HepG2 (cell line): ENCODE measurements around the gene GABRA4. TPM values are rescaled to one million over a fixed set of nuclear protein-coding genes. Genes with fewer than 3 reads are reported as not detected.

Experiments used
- ATAC-seq: fragments of 200-7000 bp; cut with Tn5 transposase; 3 replicates; pipeline ENCODE4 v1.9.1; 2020; ENCODE audit warnings: mild to moderate bottlenecking, moderate library complexity
- BruUV-seq: library from RNA; stranded (reverse); fragments of 400-500 nt; replicated peaks from 2 replicates; lab custom pipeline; 2021; lab: Mats Ljungman, UMichigan
- CTCF ChIA-PET: fragments of 300-600 bp; formaldehyde crosslinking; extraction: SDS; loops from one replicate; lab custom pipeline; 2021; ENCODE audit warnings: low total read pairs, inconsistent platforms, low intra/inter-chr PET ratio; lab: Yijun Ruan, JAX
- POLR2A ChIA-PET: fragments of 350-600 bp; sonication (Branson Sonifier 250); formaldehyde crosslinking; loops from one replicate; lab custom pipeline; 2020; ENCODE audit warnings: antibody characterized with exemption, inconsistent platforms; lab: Yijun Ruan, JAX
- DNase-seq: peaks from one replicate; pipeline ENCODE4 v3.0.0-alpha.2; 2015; ENCODE audit warnings: low spot score
- FAIRE-seq: peaks from 3 replicates; lab custom pipeline; 2011; peaks lifted over from hg19 to GRCh38; lab: Jason Lieb, UNC
- H2AFZ ChIP-seq: one replicate; pipeline ENCODE4 v1.6.1; 2011; ENCODE audit warnings: low read length, inconsistent platforms
- H3K27ac ChIP-seq: fragments of 300-600 bp; 3 replicates; pipeline ENCODE4 v1.8.0; 2011; ENCODE audit warnings: mixed run types, mild to moderate bottlenecking, mixed read lengths, low read length, inconsistent platforms; ENCODE audit not compliant: insufficient read depth; ENCODE audit errors: extremely low read length
- H3K27me3 ChIP-seq, 2 experiments: fragments of 200-600 bp in 1 of 2; 2 replicates in 1 of 2; 3 replicates in 1 of 2; pipeline versions ENCODE4 v1.6.0 to v1.8.0; 2011; ENCODE audit warnings: low read length in 2 of 2, mild to moderate bottlenecking in 2 of 2, moderate library complexity in 2 of 2, inconsistent platforms in 1 of 2; ENCODE audit not compliant: insufficient read depth in 2 of 2, control insufficient read depth in 1 of 2
- H3K36me3 ChIP-seq, 2 experiments: fragments of 200-600 bp in 1 of 2; replicated peaks in 1 of 2; 2 replicates in 1 of 2; 3 replicates in 1 of 2; pipeline versions ENCODE4 v1.5.1 to v1.8.0; 2011; ENCODE audit warnings: low read length in 2 of 2, inconsistent platforms in 1 of 2; ENCODE audit not compliant: insufficient read depth in 2 of 2, control insufficient read depth in 1 of 2
- H3K4me1 ChIP-seq: 2 replicates; pipeline ENCODE4 v1.5.1; 2012; ENCODE audit warnings: low read length, inconsistent platforms; ENCODE audit not compliant: insufficient read depth
- H3K4me2 ChIP-seq: 2 replicates; pipeline ENCODE4 v1.6.0; 2011; ENCODE audit warnings: low read depth, low read length, inconsistent platforms
- H3K4me3 ChIP-seq, 3 experiments: fragments of 200-600 bp in 1 of 3; sonication (generic), shearing (Covaris generic) in 1 of 3; replicated peaks in 1 of 3; 2 replicates each; pipeline ENCODE4 v1.5.1; 2011 to 2016; ENCODE audit warnings: low read length in 3 of 3, inconsistent platforms in 2 of 3, low read depth in 2 of 3, mild to moderate bottlenecking in 2 of 3, control low read depth in 1 of 3, mixed read lengths in 1 of 3; ENCODE audit not compliant: insufficient read depth in 1 of 3
- H3K79me2 ChIP-seq: one replicate; pipeline ENCODE4 v1.6.1; 2011; ENCODE audit warnings: low read length, inconsistent platforms; ENCODE audit not compliant: insufficient read depth
- H3K9ac ChIP-seq: 2 replicates; pipeline ENCODE4 v1.6.0; 2011; ENCODE audit warnings: mild to moderate bottlenecking, low read depth, low read length, inconsistent platforms; ENCODE audit not compliant: insufficient read depth
- H3K9me3 ChIP-seq: 2 replicates; pipeline ENCODE4 v1.5.1; 2012; ENCODE audit warnings: mild to moderate bottlenecking, low read length
- H4K20me1 ChIP-seq: 2 replicates; pipeline ENCODE4 v1.6.0; 2011; ENCODE audit warnings: inconsistent platforms, mild to moderate bottlenecking, low read length, moderate library complexity; ENCODE audit not compliant: insufficient read depth
- RFXANK ChIP-seq: IDR thresholded peaks from 2 replicates; pipeline ENCODE4 v1.6.1; 2016
- SOX13 ChIP-seq, 3 experiments: fragments of 450-650 bp in 1 of 3; sonication (generic) in 1 of 3; formaldehyde crosslinking in 1 of 3; IDR thresholded peaks in 2 of 3; conservative IDR thresholded peaks in 1 of 3; 2 replicates each; pipeline versions ENCODE4 v1.5.0 to v1.6.1; 2016 to 2020; ENCODE audit warnings: antibody characterized with exemption in 1 of 3, mild to moderate bottlenecking in 1 of 3, missing compliant biosample characterization in 1 of 3, missing genetic modification reagents in 1 of 3, moderate library complexity in 1 of 3
- ZNF788 ChIP-seq: sonication (generic); formaldehyde crosslinking; IDR thresholded peaks from 2 replicates; pipeline ENCODE4 v1.5.0; 2020; ENCODE audit warnings: mild to moderate bottlenecking, missing genetic modification reagents, borderline replicate concordance
- WGBS: methylation state at CpG from one replicate; pipeline ENCODE4 v1.1.6; 2017; ENCODE audit warnings: low lambda C conversion rate; 5-methylcytosine and 5-hydroxymethylcytosine counted together
- in situ Hi-C: cut with HindIII; loops from 2 replicates; pipeline ENCODE4 v1.10.0; 2017; ENCODE audit warnings: low pct_unique_long_range_greater_than_20kb; ENCODE audit not compliant: extremely low pct_ligation_motif_present
- intact Hi-C: fragments of 100-400 bp; cut with micrococcal nuclease; formaldehyde crosslinking; loops from one replicate; pipeline ENCODE4 v1.10.0; 2022; ENCODE audit not compliant: unreplicated experiment
- polyA plus RNA-seq, 8 experiments: library from polyadenylated mRNA; depleted of rRNA in 3 of 8; stranded (reverse) in 7 of 8; unstranded in 1 of 8; fragments of >200 nt; fragmentation: Illumina TruSeq in 4 of 8; extraction: Trizol in 4 of 8; gene quantifications; 2 replicates each; pipeline versions ENCODE4 v1.2.1 to v1.2.3, GENCODE V29; 2011 to 2016; ENCODE audit warnings: low read depth in 4 of 8, missing spikeins in 1 of 8, mixed read lengths in 1 of 8; ENCODE audit not compliant: insufficient read depth in 1 of 8
- total RNA-seq, 5 experiments: library from RNA; depleted of rRNA; stranded (reverse); fragments of >200 nt; fragmentation: Illumina TruSeq; extraction: Trizol; gene quantifications; 2 replicates each; pipeline ENCODE4 v1.2.3, GENCODE V29; 2016; ENCODE audit warnings: low read depth in 1 of 5
- TF ChIP-seq, protein P1 (sequence below): sonication (generic); formaldehyde crosslinking; IDR thresholded peaks from 2 replicates; pipeline ENCODE4 v1.4.0; 2020; ENCODE audit warnings: mild to moderate bottlenecking, missing genetic modification reagents

The GABRA4 gene
- total and polyA plus RNA-seq, 2 of the 13 experiments (the other 11 are each of a cell fraction or from before 2014, with no cell fraction given): not detected

DNA sequence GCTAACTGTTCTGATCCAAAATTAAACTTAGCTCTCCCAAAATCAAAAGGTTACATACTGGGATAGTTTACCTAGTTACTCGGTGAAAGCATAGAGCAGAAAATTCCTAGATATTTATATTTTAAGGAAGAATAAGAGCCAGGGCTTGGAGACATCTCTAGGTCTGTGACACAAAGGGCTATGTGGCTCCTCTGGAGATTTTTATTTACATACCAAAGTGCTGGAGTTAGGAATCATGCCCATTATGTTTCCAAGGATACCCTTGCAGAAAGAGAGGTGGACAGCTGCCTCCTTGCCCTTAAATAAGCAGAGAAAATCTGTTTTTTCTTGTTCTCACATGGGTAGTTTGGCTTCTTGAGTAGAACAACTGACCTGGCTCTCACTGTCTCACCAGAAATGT lies 93.3 kb downstream of the GABRA4 start:
- ChIA-PET POLR2A (no interaction called here), CTCF (no interaction called here)
- Histone ChIP-seq H3K4me3 (no peak overlapping the region), H3K79me2 (no peaks in the 10 kb centered on the region), H3K4me1 (no peaks in the 10 kb centered on the region), H2AFZ (no peak overlapping the region), H3K9me3 (no peaks in the 10 kb centered on the region), H4K20me1 (no peaks in the 10 kb centered on the region), H3K36me3 (no peaks in the 10 kb centered on the region), H3K27ac (no peak overlapping the region), H3K27me3 (no peaks in the 10 kb centered on the region), H3K9ac (no peak overlapping the region), H3K4me2 (no peak overlapping the region)
- intact Hi-C loops: no loop called here
- 0% methylated on average over 1 of the region's 1 CpG for WGBS
- in situ Hi-C loops: no loop called here
- TF ChIP-seq SOX13 (IDR thresholded peaks at IDR 0.05): no peak
- no peak for TF ChIP-seq SOX13 (CRISPR knock-in tag; conservative IDR thresholded peaks at IDR 0.05 in 1 of 2, IDR thresholded peaks at IDR 0.05 in 1 of 2)
- TF ChIP-seq RFXANK (CRISPR knock-in tag): no peak
- BruUV-seq: no TSS peak
- FAIRE-seq (no peak), DNase-seq (no peak), ATAC-seq (no peak)

GRCh38 chr4:46894826-46895225 lies 98.6 kb downstream of the GABRA4 start:
- no peak overlapping the region for H2AFZ ChIP-seq
- peaks cover under 1% of the 10 kb centered on the region; the same call in 1 of the 2 replicates for H3K4me1 ChIP-seq
- 0 out of 2 replicates have a peak, but pooled peaks cover 10% of the 10 kb centered on the region for H3K9me3 ChIP-seq
- in situ Hi-C loops: no loop called here
- H3K36me3 ChIP-seq: no peaks in the 10 kb centered on the region
- H4K20me1 ChIP-seq: no peaks in the 10 kb centered on the region
- H3K27me3 ChIP-seq: no peaks in the 10 kb centered on the region
- ATAC-seq (no peak), FAIRE-seq (no peak), DNase-seq (no peak)
- TF ChIP-seq ZNF788: no peak
- TF ChIP-seq, protein P1, sequence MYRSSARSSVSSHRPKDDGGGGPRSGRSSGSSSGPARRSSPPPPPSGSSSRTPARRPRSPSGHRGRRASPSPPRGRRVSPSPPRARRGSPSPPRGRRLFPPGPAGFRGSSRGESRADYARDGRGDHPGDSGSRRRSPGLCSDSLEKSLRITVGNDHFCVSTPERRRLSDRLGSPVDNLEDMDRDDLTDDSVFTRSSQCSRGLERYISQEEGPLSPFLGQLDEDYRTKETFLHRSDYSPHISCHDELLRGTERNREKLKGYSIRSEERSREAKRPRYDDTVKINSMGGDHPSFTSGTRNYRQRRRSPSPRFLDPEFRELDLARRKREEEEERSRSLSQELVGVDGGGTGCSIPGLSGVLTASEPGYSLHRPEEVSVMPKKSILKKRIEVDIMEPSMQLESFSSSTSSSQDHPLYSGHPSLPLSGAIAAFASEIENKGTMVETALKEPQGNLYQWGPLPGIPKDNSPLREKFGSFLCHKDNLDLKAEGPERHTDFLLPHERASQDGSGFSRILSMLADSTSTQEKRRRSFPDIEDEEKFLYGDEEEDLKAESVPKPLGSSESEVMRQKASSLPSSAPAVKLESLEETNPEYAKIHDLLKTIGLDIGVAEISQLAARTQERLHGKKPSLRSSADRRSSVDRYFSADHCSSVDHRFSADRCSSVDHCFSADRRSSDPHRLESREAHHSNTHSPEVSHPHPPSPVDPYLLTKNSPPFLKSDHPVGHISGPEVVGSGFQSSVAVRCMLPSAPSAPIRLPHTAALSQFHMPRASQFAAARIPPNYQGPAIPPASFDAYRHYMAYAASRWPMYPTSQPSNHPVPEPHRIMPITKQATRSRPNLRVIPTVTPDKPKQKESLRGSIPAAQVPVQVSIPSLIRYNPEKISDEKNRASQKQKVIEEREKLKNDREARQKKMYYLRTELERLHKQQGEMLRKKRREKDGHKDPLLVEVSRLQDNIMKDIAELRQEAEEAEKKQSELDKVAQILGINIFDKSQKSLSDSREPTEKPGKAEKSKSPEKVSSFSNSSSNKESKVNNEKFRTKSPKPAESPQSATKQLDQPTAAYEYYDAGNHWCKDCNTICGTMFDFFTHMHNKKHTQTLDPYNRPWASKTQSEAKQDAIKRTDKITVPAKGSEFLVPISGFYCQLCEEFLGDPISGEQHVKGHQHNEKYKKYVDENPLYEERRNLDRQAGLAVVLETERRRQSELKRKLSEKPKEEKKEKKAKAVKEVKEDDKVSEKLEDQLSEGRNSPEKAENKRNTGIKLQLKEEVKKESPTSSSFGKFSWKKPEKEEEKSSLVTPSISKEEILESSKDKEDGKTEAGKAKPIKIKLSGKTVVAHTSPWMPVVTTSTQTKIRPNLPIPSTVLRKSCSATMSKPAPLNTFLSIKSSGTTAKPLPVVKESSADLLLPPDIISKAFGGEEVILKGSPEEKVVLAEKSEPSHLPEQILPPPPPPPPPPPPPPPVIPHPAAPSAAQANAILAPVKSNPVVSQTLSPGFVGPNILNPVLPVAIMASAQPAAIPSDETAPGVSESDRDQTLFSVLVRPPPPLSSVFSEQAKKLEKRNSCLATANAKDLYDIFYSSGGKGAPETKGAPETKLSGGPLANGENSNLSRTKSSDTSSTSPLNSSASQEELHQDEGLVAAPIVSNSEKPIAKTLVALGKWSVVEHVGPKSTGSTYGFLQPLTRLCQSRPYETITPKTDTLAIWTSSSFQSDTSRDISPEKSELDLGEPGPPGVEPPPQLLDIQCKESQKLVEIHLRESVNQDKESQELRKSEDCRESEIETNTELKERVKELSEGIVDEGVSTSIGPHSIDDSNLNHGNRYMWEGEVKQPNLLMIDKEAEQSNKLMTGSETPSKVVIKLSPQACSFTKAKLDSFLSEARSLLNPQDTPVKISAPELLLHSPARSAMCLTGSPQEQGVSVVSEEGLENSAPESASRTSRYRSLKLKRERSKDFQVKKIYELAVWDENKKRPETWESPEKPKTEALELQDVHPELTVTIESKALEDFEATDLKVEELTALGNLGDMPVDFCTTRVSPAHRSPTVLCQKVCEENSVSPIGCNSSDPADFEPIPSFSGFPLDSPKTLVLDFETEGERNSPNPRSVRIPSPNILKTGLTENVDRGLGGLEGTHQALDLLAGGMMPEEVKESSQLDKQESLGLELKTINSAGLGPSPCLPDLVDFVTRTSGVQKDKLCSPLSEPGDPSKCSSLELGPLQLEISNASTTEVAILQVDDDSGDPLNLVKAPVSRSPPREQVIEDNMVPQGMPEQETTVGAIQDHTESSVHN: no peak
- no TSS peak for BruUV-seq
- no peak overlapping the region for H3K4me2 ChIP-seq
- H3K4me3 ChIP-seq: no peak overlapping the region
- no peak overlapping the region for H3K9ac ChIP-seq
- ChIA-PET CTCF (no interaction called here), POLR2A (no interaction called here)
- WGBS: 30% methylated on average over 5 of the region's 5 CpGs
- H3K27ac ChIP-seq: no peak overlapping the region
- intact Hi-C loops: no loop called here
- no peaks in the 10 kb centered on the region for H3K79me2 ChIP-seq
